Spinal cord (tissue), 10 donors: ENCODE data around the gene HMGB4. TPM values are rescaled to one million over a fixed set of nuclear protein-coding genes. Genes with fewer than 3 reads are reported as not detected.
A peak's percentile ranks its signal among the peaks of the same experiment; 100 is the strongest.

Experiments used
- DNase-seq, 6 donors: peaks; one replicate each; pipeline versions ENCODE4 v3.0.0 to v3.0.0-alpha.2; 2013 to 2015; ENCODE audit warnings: low spot score in 6 of 6, low read depth in 4 of 6
- H3K27ac ChIP-seq: one replicate; pipeline ENCODE4 v1.5.1; 2013; ENCODE audit warnings: low read depth, low read length, control low read depth
- H3K27me3 ChIP-seq: one replicate; pipeline ENCODE4 v1.6.1; 2013; ENCODE audit warnings: low read length; ENCODE audit not compliant: control insufficient read depth, insufficient read depth
- H3K36me3 ChIP-seq: one replicate; pipeline ENCODE4 v1.6.1; 2013; ENCODE audit warnings: low read length; ENCODE audit not compliant: control insufficient read depth, insufficient read depth
- H3K4me1 ChIP-seq: one replicate; pipeline ENCODE4 v1.6.1; 2013; ENCODE audit warnings: low read length; ENCODE audit not compliant: control insufficient read depth, insufficient read depth
- H3K4me3 ChIP-seq: one replicate; pipeline ENCODE4 v1.5.1; 2013; ENCODE audit warnings: low read depth, low read length, control low read depth
- H3K9me3 ChIP-seq: one replicate; pipeline ENCODE4 v1.6.1; 2013; ENCODE audit warnings: low read length; ENCODE audit not compliant: control insufficient read depth, insufficient read depth
- WGBS: methylation state at CpG from one replicate; pipeline ENCODE4 v1.1.5; 2013; ENCODE audit warnings: missing lambda C conversion rate; ENCODE audit not compliant: insufficient coverage; 5-methylcytosine and 5-hydroxymethylcytosine counted together
- polyA plus RNA-seq, 2 donors: library from polyadenylated mRNA; unstranded; fragments of 120-200 nt; gene quantifications; one replicate each; pipeline ENCODE4 v1.2.1, GENCODE V29; 2013; ENCODE audit not compliant: insufficient read length in 2 of 2
- total RNA-seq, 2 donors: library from RNA; depleted of rRNA in 1 of 2; stranded (reverse); fragments of 120-200 nt in 1 of 2; fragments of >200 nt in 1 of 2; gene quantifications; one replicate each; pipeline versions ENCODE4 v1.2.3 to v1.2.4, GENCODE V29; 2013 to 2014
- donor health status: healthy.

The HMGB4 gene
- total and polyA plus RNA-seq, 4 donors, result not detected

DNA sequence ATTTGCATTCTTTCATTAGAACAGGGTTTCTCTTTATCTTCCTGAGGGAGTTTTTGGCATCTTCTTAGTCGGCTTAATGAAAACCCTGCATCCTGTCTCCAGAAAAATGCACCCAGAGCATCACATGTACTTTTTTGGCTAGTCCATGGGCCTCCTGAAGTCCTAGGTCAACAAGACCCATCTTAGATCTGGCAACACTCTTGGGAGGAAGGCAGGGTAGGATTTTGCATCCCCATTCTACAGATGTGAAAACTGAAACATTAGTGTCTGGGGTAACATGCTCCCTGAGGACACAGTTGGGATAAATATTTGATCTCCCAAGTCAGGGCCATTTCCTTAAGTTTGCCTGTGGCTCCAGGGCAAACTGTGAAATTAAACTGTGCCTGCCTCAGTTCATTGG, 40.0 kb upstream of the HMGB4 start:
- DNase-seq, result no peak
- Histone ChIP-seq H3K4me1 (peaks cover 4% of the 10 kb centered on the region), H3K4me3 (no peak overlapping the region), H3K27me3 (no peaks in the 10 kb centered on the region), H3K9me3 (no peaks in the 10 kb centered on the region), H3K36me3 (peaks cover 31% of the 10 kb centered on the region), H3K27ac (no peak overlapping the region)
- no CpG with 5 or more reads among the region's 1 CpG for WGBS

DNA sequence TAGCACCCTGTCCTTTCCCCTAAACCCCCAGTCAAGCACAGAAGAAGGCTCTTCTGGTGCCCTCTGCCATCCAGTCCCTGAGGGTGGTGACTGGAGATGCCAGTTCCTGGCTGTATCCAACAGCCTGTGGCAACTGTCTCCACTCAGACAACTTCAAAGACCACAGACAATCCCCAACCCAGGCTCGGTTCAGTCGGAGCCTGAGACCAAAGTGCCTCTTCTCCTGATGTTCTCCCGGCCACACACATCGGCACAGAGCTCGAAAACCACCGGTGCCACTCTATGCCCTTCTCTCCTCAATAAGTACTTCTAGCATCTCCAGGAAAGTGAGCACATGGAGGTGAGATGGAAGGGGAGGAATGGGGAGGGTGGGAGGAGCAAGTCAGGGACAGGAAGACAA, 39.6 kb upstream of the HMGB4 start:
- Histone ChIP-seq H3K27me3 (no peaks in the 10 kb centered on the region), H3K9me3 (no peaks in the 10 kb centered on the region), H3K4me1 (peaks cover 4% of the 10 kb centered on the region), H3K36me3 (peaks cover 31% of the 10 kb centered on the region), H3K4me3 (no peak overlapping the region), H3K27ac (no peak overlapping the region)
- DNase-seq, result no peak
- WGBS, result 100% methylated on average over 2 of the region's 6 CpGs

- Histone ChIP-seq H3K27ac (no peak overlapping the region), H3K4me1 (peaks cover 4% of the 10 kb centered on the region), H3K27me3 (no peaks in the 10 kb centered on the region), H3K4me3 (no peak overlapping the region), H3K9me3 (no peaks in the 10 kb centered on the region), H3K36me3 (peaks cover 31% of the 10 kb centered on the region)
- no peak for DNase-seq
- no CpG with 5 or more reads among the region's 1 CpG for WGBS
These were observed 38.9 kb upstream of the HMGB4 start for GRCh38 chr1:33824971-33825370.

DNA sequence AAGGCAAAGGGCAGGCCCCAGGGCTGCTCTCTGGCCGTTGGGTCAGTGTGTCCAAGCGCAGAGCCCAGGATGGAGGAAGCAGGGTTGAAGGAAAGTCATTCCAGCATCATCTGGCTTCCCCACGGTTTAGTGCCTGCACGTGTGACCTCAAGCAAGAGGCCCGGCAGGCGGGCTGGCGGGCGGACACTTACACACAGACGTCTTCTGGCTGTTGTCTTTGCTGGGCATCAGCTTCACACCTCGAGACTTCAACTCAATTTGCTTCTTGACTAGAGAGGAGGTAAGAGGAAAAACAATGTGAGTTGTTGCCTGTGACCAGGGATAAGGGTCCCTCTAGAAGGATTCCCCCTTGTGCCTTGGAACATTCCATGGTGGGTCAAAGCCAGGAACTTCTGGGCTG, 38.4 kb upstream of the HMGB4 start:
- no peak for DNase-seq
- Histone ChIP-seq H3K4me3 (no peak overlapping the region), H3K27me3 (no peaks in the 10 kb centered on the region), H3K4me1 (peaks cover 4% of the 10 kb centered on the region), H3K9me3 (no peaks in the 10 kb centered on the region), H3K36me3 (peaks cover 31% of the 10 kb centered on the region), H3K27ac (no peak overlapping the region)
- WGBS, result 90% methylated on average over 10 of the region's 10 CpGs

GRCh38 chr1:33826311-33826710, 37.6 kb upstream of the HMGB4 start:
- H3K4me1 ChIP-seq, result peaks cover 4% of the 10 kb centered on the region
- DNase-seq, result no peak

DNA sequence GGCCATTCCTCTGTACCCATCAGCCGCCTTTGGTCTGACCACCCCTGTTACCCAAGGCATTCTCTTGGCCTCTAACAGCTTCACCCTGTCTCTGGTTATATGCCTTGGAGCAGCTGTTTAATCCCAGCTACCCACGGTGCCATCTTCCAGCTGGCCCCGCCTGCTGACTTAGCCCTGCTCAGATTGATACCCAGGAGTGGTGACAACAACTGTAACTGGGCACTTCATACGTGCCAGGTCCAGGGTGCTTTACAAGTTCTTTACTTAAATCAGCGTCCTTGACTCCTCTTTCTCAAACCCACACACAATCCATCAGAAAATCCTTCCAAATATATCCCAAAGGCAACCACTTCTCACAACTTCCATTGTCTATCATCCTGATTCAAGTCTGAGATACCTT, 37.2 kb upstream of the HMGB4 start:
- peaks cover 28% of the 10 kb centered on the region for H3K36me3 ChIP-seq
- H3K4me1 ChIP-seq, result peaks cover 4% of the 10 kb centered on the region
- no peak for DNase-seq
- 95% methylated on average over 5 of the region's 5 CpGs for WGBS
- H3K27me3 ChIP-seq, result no peaks in the 10 kb centered on the region
- no peak overlapping the region for H3K4me3 ChIP-seq
- H3K27ac ChIP-seq, result no peak overlapping the region
- H3K9me3 ChIP-seq, result no peaks in the 10 kb centered on the region

More at GRCh38 chr1:33826311-33826710, 37.6 kb upstream of the HMGB4 start:
- Histone ChIP-seq H3K27me3 (no peaks in the 10 kb centered on the region), H3K36me3 (peaks cover 28% of the 10 kb centered on the region), H3K27ac (no peak overlapping the region), H3K9me3 (no peaks in the 10 kb centered on the region), H3K4me3 (no peak overlapping the region)

- peak in 1 of 6 donors; percentile 53 for DNase-seq
- Histone ChIP-seq H3K9me3 (no peaks in the 10 kb centered on the region), H3K4me1 (peaks cover 4% of the 10 kb centered on the region), H3K27me3 (no peaks in the 10 kb centered on the region), H3K36me3 (peaks cover 25% of the 10 kb centered on the region), H3K27ac (no peak overlapping the region), H3K4me3 (no peak overlapping the region)
- 92% methylated on average over 1 of the region's 5 CpGs for WGBS
These were observed 35.8 kb upstream of the HMGB4 start for GRCh38 chr1:33828059-33828458.

GRCh38 chr1:33828654-33829053, 35.2 kb upstream of the HMGB4 start:
- Histone ChIP-seq H3K27me3 (no peaks in the 10 kb centered on the region), H3K4me1 (peaks cover 4% of the 10 kb centered on the region)
- 100% methylated on average over 1 of the region's 5 CpGs for WGBS

GRCh38 chr1:33836911-33837310, 27.0 kb upstream of the HMGB4 start:
- Histone ChIP-seq H3K27me3 (no peaks in the 10 kb centered on the region), H3K4me1 (no peaks in the 10 kb centered on the region), H3K27ac (no peak overlapping the region), H3K9me3 (peaks cover 3% of the 10 kb centered on the region), H3K36me3 (no peaks in the 10 kb centered on the region), H3K4me3 (no peak overlapping the region)
- WGBS, result 100% methylated on average over 3 of the region's 4 CpGs
- DNase-seq, result no peak

More at GRCh38 chr1:33828654-33829053, 35.2 kb upstream of the HMGB4 start:
- Histone ChIP-seq H3K9me3 (no peaks in the 10 kb centered on the region), H3K4me3 (no peak overlapping the region), H3K36me3 (peaks cover 24% of the 10 kb centered on the region), H3K27ac (no peak overlapping the region)
- DNase-seq, result no peak

DNA sequence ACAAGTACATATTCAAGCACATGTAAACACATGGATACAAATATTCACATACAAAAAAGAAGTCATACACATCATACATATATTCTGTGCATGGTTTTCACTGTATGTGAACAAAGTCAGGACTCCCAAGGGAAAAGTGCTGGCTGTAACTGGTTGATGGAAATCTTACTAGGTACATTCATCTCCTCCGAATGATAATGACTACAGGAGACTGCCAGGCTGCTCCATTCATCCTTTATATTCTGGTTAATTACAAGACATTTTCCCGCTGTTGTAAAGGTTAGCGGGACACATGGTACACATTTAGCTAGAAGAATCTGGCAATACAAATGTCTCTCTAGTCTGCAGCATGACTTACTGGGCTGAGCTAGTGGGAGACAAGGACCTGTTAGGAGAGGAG, 26.2 kb upstream of the HMGB4 start:
- Histone ChIP-seq H3K4me3 (no peak overlapping the region), H3K27ac (no peak overlapping the region), H3K4me1 (no peaks in the 10 kb centered on the region), H3K9me3 (peaks cover 3% of the 10 kb centered on the region), H3K27me3 (no peaks in the 10 kb centered on the region), H3K36me3 (no peaks in the 10 kb centered on the region)
- WGBS, result 40% methylated on average over 1 of the region's 3 CpGs
- peak in 1 of 6 donors; percentile 83 for DNase-seq
